Natural killer cell (primary cell): ENCODE data around the gene TSPAN18. TPM values are rescaled to one million over a fixed set of nuclear protein-coding genes. Genes with fewer than 3 reads are reported as not detected.

ENCODE experiments used
- ATAC-seq, 3 donors: fragments of 150-1000 bp in 2 of 3; fragments of 200-7000 bp in 1 of 3; cut with Tn5 transposase; 1 replicate in 1 of 3; 2 replicates in 2 of 3; pipeline ENCODE4 v1.10.0; 2021; ENCODE audit warnings: mild to moderate bottlenecking in 2 of 3, moderate library complexity in 2 of 3
- DNase-seq, 2 donors: peaks; one replicate each; pipeline versions ENCODE4 v3.0.0 to v3.0.0-alpha.2; 2013 to 2021; ENCODE audit warnings: mixed read lengths in 1 of 2
- H3K27ac ChIP-seq: one replicate; pipeline ENCODE4 v1.5.1; 2013; ENCODE audit warnings: mild to moderate bottlenecking, low read length
- H3K27me3 ChIP-seq: one replicate; pipeline ENCODE4 v1.6.1; 2013; ENCODE audit warnings: low read length; ENCODE audit not compliant: control insufficient read depth, insufficient read depth
- H3K36me3 ChIP-seq: one replicate; pipeline ENCODE4 v1.6.1; 2013; ENCODE audit warnings: low read length; ENCODE audit not compliant: control insufficient read depth, insufficient read depth
- H3K4me1 ChIP-seq: one replicate; pipeline ENCODE4 v1.6.1; 2013; ENCODE audit warnings: low read length; ENCODE audit not compliant: control insufficient read depth, insufficient read depth
- H3K4me3 ChIP-seq: one replicate; pipeline ENCODE4 v1.5.1; 2013; ENCODE audit warnings: low read length
- H3K9me3 ChIP-seq: one replicate; pipeline ENCODE4 v1.6.1; 2013; ENCODE audit warnings: low read length; ENCODE audit not compliant: control insufficient read depth, insufficient read depth
- H3K27ac Mint-ChIP-seq, 2 donors: one replicate each; pipeline ENCODE4 v1.8.0; 2022; ENCODE audit warnings: mild to moderate bottlenecking in 2 of 2, mixed read lengths in 2 of 2, moderate library complexity in 1 of 2
- H3K27me3 Mint-ChIP-seq, 2 donors: one replicate each; pipeline ENCODE4 v1.8.0; 2022; ENCODE audit warnings: low read depth in 2 of 2, mixed read lengths in 2 of 2
- H3K36me3 Mint-ChIP-seq: one replicate; pipeline ENCODE4 v1.8.0; 2022; ENCODE audit warnings: mixed read lengths
- H3K4me1 Mint-ChIP-seq, 2 donors: one replicate each; pipeline ENCODE4 v1.8.0; 2022; ENCODE audit warnings: mixed read lengths in 2 of 2
- H3K4me3 Mint-ChIP-seq: one replicate; pipeline ENCODE4 v1.8.0; 2022; ENCODE audit warnings: mild to moderate bottlenecking, moderate library complexity, mixed read lengths
- H3K9me3 Mint-ChIP-seq, 2 donors: one replicate each; pipeline ENCODE4 v1.8.0; 2022; ENCODE audit warnings: mixed read lengths in 2 of 2
- CTCF ChIP-seq: fragments of 200-600 bp; IDR thresholded peaks from one replicate; pipeline ENCODE4 v1.8.0; 2022; ENCODE audit warnings: antibody characterized with exemption
- WGBS: methylation state at CpG from one replicate; pipeline ENCODE4 v1.1.7; 2013; ENCODE audit warnings: missing lambda C conversion rate; ENCODE audit not compliant: insufficient coverage; 5-methylcytosine and 5-hydroxymethylcytosine counted together
- intact Hi-C: fragments of 100-400 bp; cut with micrococcal nuclease; formaldehyde crosslinking; loops from one replicate; pipeline ENCODE4 v1.14.2; 2022
- total RNA-seq, 4 donors: library from RNA; stranded (reverse); fragments of 120-200 nt in 1 of 4; gene quantifications; one replicate each; pipeline versions ENCODE4 v1.2.3 to v1.2.4, GENCODE V29; 2013 to 2022

TSPAN18 gene
- total RNA-seq, 3 donors from 2014 or later (not counting 1 experiment from before 2014, with no cell fraction given), result 1.9 to 2.4 (median 2.3) TPM

- Mint-ChIP-seq H3K4me1 (peaks cover 30 to 31% of the 10 kb centered on the region in 2 donors), H3K27me3 (peaks cover 60 to 83% of the 10 kb centered on the region in 2 donors), H3K9me3 (no peaks in the 10 kb centered on the region), H3K36me3 (no peaks in the 10 kb centered on the region), H3K27ac (no peak overlapping the region), H3K4me3 (no peak overlapping the region)
- TF ChIP-seq CTCF, result no peak
- Histone ChIP-seq H3K36me3 (no peaks in the 10 kb centered on the region), H3K27me3 (peaks cover 33% of the 10 kb centered on the region), H3K4me1 (peaks cover 30% of the 10 kb centered on the region), H3K4me3 (no peak overlapping the region), H3K27ac (no peak overlapping the region), H3K9me3 (no peaks in the 10 kb centered on the region)
- DNase-seq (no peak), ATAC-seq (no peak)
- WGBS, result 85% methylated on average over 4 of the region's 6 CpGs
- intact Hi-C loops, result loop anchor here (5.0 kb wide), 2 partner anchors 219 to 296 kb away; partner anchors contain the start of gene CD82
These were observed 136.5 kb downstream of the TSPAN18 start for GRCh38 chr11:44863231-44863630.

- intact Hi-C loops, result no loop called here
- Histone ChIP-seq H3K4me1 (peaks cover 28% of the 10 kb centered on the region), H3K27me3 (peaks cover 13% of the 10 kb centered on the region), H3K27ac (no peak overlapping the region), H3K36me3 (no peaks in the 10 kb centered on the region), H3K4me3 (no peak overlapping the region), H3K9me3 (peaks cover under 1% of the 10 kb centered on the region)
- Mint-ChIP-seq H3K36me3 (no peaks in the 10 kb centered on the region), H3K27ac (no peak overlapping the region), H3K4me3 (no peak overlapping the region), H3K4me1 (peaks cover 33 to 44% of the 10 kb centered on the region in 2 donors), H3K27me3 (peaks cover 51 to 73% of the 10 kb centered on the region in 2 donors), H3K9me3 (no peaks in the 10 kb centered on the region)
- WGBS, result 88% methylated on average over 7 of the region's 7 CpGs
- no peak for TF ChIP-seq CTCF
- ATAC-seq, result no peak
- no peak for DNase-seq
These were observed 139.1 kb downstream of the TSPAN18 start for GRCh38 chr11:44865866-44866272.

GRCh38 chr11:44866286-44866685, 139.5 kb downstream of the TSPAN18 start:
- Histone ChIP-seq H3K4me1 (peaks cover 24% of the 10 kb centered on the region), H3K9me3 (peaks cover 5% of the 10 kb centered on the region), H3K36me3 (no peaks in the 10 kb centered on the region), H3K4me3 (no peak overlapping the region), H3K27me3 (peaks cover 10% of the 10 kb centered on the region), H3K27ac (no peak overlapping the region)
- 93% methylated on average over 5 of the region's 6 CpGs for WGBS
- intact Hi-C loops, result no loop called here
- no peak for DNase-seq
- H3K27ac Mint-ChIP-seq, result no peak overlapping the region
- no peak for TF ChIP-seq CTCF
- no peak for ATAC-seq
- H3K4me1 Mint-ChIP-seq, result peaks cover 30 to 42% of the 10 kb centered on the region in 2 donors
- H3K27me3 Mint-ChIP-seq, result peaks cover 50 to 69% of the 10 kb centered on the region in 2 donors
- H3K4me3 Mint-ChIP-seq, result no peak overlapping the region
- H3K9me3 Mint-ChIP-seq, result no peaks in the 10 kb centered on the region
- H3K36me3 Mint-ChIP-seq, result no peaks in the 10 kb centered on the region

- H3K9me3 Mint-ChIP-seq, result no peaks in the 10 kb centered on the region
- Histone ChIP-seq H3K27me3 (peaks cover 15% of the 10 kb centered on the region), H3K4me3 (no peak overlapping the region), H3K27ac (no peak overlapping the region), H3K4me1 (peaks cover 7% of the 10 kb centered on the region), H3K9me3 (peaks cover 8% of the 10 kb centered on the region), H3K36me3 (no peaks in the 10 kb centered on the region)
- H3K36me3 Mint-ChIP-seq, result no peaks in the 10 kb centered on the region
- H3K4me3 Mint-ChIP-seq, result no peak overlapping the region
- 95% methylated on average over 6 of the region's 6 CpGs for WGBS
- DNase-seq, result no peak
- no peak overlapping the region for H3K27ac Mint-ChIP-seq
- intact Hi-C loops, result no loop called here
- H3K27me3 Mint-ChIP-seq, result peaks cover 46 to 68% of the 10 kb centered on the region in 2 donors
- ATAC-seq, result no peak
- H3K4me1 Mint-ChIP-seq, result peaks cover 13 to 24% of the 10 kb centered on the region in 2 donors
- no peak for TF ChIP-seq CTCF
These were observed 141.3 kb downstream of the TSPAN18 start for GRCh38 chr11:44868021-44868420.
